GM12878 (cell line): Measurements from ENCODE around the gene ATF6.

Experiments
- BCLAF1 ChIP-seq: fragments of 450-650 bp; IDR thresholded peaks from 2 replicates; pipeline ENCODE4 v1.6.1; 2017; ENCODE audit warnings: antibody characterized with exemption, mild to moderate bottlenecking, moderate library complexity
- EP300 ChIP-seq, 2 experiments: fragments of 150-350 bp in 1 of 2; IDR thresholded peaks; 2 replicates each; pipeline ENCODE4 v1.6.1; 2011 to 2012; ENCODE audit warnings: low read depth in 2 of 2, low read length in 2 of 2, borderline replicate concordance in 1 of 2, improper control_type of control experiment in 1 of 2, inconsistent platforms in 1 of 2; ENCODE audit not compliant: control insufficient read depth in 1 of 2
- IKZF2 ChIP-seq, 2 experiments: fragments of 450-650 bp; IDR thresholded peaks; 2 replicates each; pipeline ENCODE4 v1.6.1; 2017; ENCODE audit warnings: mild to moderate bottlenecking in 2 of 2, moderate library complexity in 2 of 2
- POLR2A ChIP-seq: IDR thresholded peaks from 2 replicates; pipeline ENCODE4 v1.6.1; 2011; ENCODE audit warnings: low read depth, mild to moderate bottlenecking, low read length
- RAD21 ChIP-seq: IDR thresholded peaks from 2 replicates; pipeline ENCODE4 v1.6.1; 2011; ENCODE audit warnings: mild to moderate bottlenecking, low read depth, low read length, moderate library complexity; ENCODE audit not compliant: insufficient read depth
- REST ChIP-seq: IDR thresholded peaks from 2 replicates; pipeline ENCODE4 v1.6.1; 2012; ENCODE audit warnings: mild to moderate bottlenecking, low read depth, low read length
- TF ChIP-seq, protein P1 (sequence below): IDR thresholded peaks from 2 replicates; pipeline ENCODE4 v1.6.1; 2011; ENCODE audit warnings: low read depth, mild to moderate bottlenecking, low read length, moderate library complexity, borderline replicate concordance; ENCODE audit errors: extremely low read depth

DNA sequence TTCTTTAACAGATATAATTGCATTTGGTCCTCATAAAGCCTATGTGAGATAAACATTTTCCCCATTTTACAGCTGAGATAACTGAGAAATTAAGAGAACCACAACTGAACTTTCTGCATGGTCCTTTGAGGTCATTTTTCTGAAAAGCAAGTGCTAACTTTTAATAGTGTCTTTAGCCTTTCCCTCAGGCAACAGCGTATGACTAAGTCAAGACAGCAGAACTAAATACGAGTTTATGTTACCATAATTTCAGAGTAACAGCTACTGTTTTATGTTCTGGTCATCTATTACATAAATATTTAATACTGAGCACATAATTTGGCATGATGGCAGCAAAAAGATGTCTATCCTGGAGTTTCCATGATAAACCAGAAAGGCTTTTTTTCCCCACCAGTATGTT is 161.9 kb downstream of the ATF6 start:
- no peak for TF ChIP-seq IKZF2 (IDR thresholded peaks at IDR 0.05)
- no peak for TF ChIP-seq POLR2A
- no peak for TF ChIP-seq BCLAF1
- TF ChIP-seq RAD21: no peak
- TF ChIP-seq REST: no peak
- TF ChIP-seq, protein P1, sequence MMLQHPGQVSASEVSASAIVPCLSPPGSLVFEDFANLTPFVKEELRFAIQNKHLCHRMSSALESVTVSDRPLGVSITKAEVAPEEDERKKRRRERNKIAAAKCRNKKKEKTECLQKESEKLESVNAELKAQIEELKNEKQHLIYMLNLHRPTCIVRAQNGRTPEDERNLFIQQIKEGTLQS: no peak
- no peak for TF ChIP-seq EP300 (IDR thresholded peaks at IDR 0.05; ENCODE audit: borderline replicate concordance in 1 of 2, control insufficient read depth in 1 of 2, low read depth in 2 of 2, low read length in 2 of 2)
